NT2/D1 (cell line): ENCODE data around the gene TGFBR2.

Experiments
- DNase-seq: peaks from one replicate; pipeline ENCODE4 v3.0.0-alpha.2; 2011; ENCODE audit warnings: low read depth, low spot score
- H3K27me3 ChIP-seq: 2 replicates; pipeline ENCODE4 v1.6.0; 2011; ENCODE audit warnings: mild to moderate bottlenecking; ENCODE audit not compliant: insufficient read length, insufficient read depth
- H3K36me3 ChIP-seq: 2 replicates; pipeline ENCODE4 v1.6.1; 2011; ENCODE audit warnings: mild to moderate bottlenecking, low read length, mixed read lengths; ENCODE audit not compliant: insufficient read depth, insufficient read length
- H3K4me1 ChIP-seq: 2 replicates; pipeline ENCODE4 v1.5.1; 2011; ENCODE audit not compliant: insufficient read depth, insufficient read length
- H3K4me3 ChIP-seq: 2 replicates; pipeline ENCODE4 v1.5.1; 2011; ENCODE audit warnings: low read depth; ENCODE audit not compliant: insufficient read length
- H3K9ac ChIP-seq: 2 replicates; pipeline ENCODE4 v1.6.0; 2011; ENCODE audit warnings: low read depth; ENCODE audit not compliant: insufficient read length
- H3K9me3 ChIP-seq: 2 replicates; pipeline ENCODE4 v1.5.1; 2011; ENCODE audit warnings: mild to moderate bottlenecking, low read length; ENCODE audit not compliant: insufficient read depth
- SUZ12 ChIP-seq: IDR thresholded peaks from 2 replicates; pipeline ENCODE4 v1.6.1; 2011; ENCODE audit not compliant: insufficient read length, insufficient read depth; ENCODE audit errors: extremely low read depth
- YY1 ChIP-seq: IDR thresholded peaks from 2 replicates; pipeline ENCODE4 v1.6.1; 2011; ENCODE audit not compliant: insufficient read length, insufficient read depth
- ZNF274 ChIP-seq: IDR thresholded peaks from 2 replicates; pipeline ENCODE4 v1.6.1; 2011; ENCODE audit warnings: mild to moderate bottlenecking, low read depth, low read length

Gene TGFBR2

DNA sequence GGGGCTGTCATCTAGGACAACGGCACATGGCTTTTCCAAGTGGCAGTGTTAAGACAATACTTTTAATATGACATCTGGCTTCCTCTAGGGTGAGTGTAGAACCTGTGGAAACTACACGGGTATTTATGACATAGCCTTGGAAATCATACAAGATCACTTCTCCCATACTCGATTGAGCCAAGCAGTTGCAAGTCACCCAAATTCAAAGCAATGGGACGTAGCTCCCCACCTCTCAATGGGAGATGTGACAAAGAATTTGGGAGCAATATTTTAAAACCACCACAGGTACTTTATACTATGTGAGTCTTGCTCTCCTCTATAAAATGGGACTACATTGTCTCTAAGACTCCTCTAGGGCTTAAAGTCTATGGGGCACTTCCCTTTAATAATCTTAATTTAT, 93.5 kb downstream of the TGFBR2 start:
- no peaks in the 10 kb centered on the region for H3K27me3 ChIP-seq
- H3K4me1 ChIP-seq: peaks cover 7% of the 10 kb centered on the region
- no peak overlapping the region for H3K9ac ChIP-seq
- no peaks in the 10 kb centered on the region for H3K36me3 ChIP-seq
- H3K4me3 ChIP-seq: no peak overlapping the region
- no peak for TF ChIP-seq ZNF274
- no peak for TF ChIP-seq YY1
- TF ChIP-seq SUZ12: no peak
- peaks cover 40% of the 10 kb centered on the region for H3K9me3 ChIP-seq
- DNase-seq: no peak

DNA sequence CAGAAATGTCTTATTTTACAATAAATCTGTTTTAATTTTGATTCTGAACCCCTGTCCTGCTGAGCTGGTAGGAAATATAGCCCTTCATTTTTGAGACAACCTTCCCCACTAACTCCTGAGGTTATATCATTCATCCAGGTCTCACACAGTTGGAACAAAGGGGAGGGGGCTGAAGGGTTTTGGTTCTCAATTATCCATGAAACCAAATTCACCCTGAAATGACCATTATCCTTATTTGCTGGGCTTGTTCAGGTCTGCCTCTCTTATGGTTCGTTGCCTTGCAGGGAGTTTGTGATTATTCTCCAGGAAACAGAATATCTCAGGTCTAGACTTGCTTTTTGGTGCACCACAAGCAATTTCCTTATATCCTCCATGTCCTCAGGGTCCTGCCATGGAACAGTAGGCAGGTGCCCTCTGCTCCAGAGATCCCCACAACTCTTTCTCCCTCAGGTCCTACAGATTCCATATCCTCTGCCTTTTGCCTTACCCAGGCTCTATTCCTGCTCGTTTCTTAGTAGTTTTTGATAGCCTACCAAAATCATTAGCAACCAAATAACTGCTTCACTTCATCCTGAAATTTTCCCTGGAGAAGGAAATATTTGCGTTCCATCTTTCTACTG, 94.4 kb downstream of the TGFBR2 start:
- no peaks in the 10 kb centered on the region for H3K36me3 ChIP-seq
- no peak overlapping the region for H3K9ac ChIP-seq
- peaks cover 5% of the 10 kb centered on the region for H3K4me1 ChIP-seq
- TF ChIP-seq ZNF274 (no peak), SUZ12 (no peak), YY1 (no peak)
- DNase-seq: no peak
- no peak overlapping the region for H3K4me3 ChIP-seq
- H3K9me3 ChIP-seq: peaks cover 44% of the 10 kb centered on the region
- H3K27me3 ChIP-seq: no peaks in the 10 kb centered on the region

DNA sequence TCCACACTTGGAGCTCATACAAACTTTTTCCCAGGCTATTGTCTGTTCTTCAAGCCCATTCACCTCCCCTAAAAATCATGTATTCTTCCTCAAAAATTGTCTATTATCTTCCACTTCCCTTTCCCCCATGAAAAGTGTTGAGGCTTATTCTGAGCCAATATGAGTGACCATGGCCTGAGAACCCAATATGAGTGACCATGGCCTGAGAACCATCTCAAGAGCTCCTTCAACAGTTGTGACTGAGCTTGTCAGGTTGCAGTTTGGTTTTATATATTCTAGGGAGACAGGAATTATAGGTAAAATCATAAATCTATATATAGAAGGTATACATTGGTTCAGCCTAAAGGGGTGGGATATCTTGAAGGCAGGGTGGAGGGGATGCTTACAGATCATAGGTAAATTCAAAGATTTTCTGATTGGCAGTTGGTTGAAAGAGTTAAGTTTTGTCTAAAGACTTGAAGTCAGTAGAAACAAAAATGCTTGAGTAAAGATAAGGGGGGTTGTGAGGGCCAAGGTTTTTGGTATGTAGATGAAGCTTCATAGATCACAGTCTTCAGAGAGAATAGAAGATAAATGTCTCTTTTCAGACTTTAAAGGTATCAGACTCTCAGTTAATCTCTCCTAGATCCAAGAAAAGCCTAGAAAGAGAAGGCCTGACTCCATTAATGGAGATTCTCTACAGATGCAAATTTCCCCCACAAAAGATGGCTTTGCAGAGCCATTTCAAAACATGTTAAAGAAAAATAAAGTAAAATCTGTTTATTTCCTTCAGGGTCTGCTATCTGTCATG, 95.8 kb downstream of the TGFBR2 start:
- no peaks in the 10 kb centered on the region for H3K27me3 ChIP-seq
- H3K4me1 ChIP-seq: no peaks in the 10 kb centered on the region
- no peak overlapping the region for H3K4me3 ChIP-seq
- TF ChIP-seq SUZ12 (no peak), ZNF274 (no peak), YY1 (no peak)
- no peak for DNase-seq
- H3K9ac ChIP-seq: no peak overlapping the region
- peaks cover 53% of the 10 kb centered on the region for H3K9me3 ChIP-seq
- no peaks in the 10 kb centered on the region for H3K36me3 ChIP-seq

DNA sequence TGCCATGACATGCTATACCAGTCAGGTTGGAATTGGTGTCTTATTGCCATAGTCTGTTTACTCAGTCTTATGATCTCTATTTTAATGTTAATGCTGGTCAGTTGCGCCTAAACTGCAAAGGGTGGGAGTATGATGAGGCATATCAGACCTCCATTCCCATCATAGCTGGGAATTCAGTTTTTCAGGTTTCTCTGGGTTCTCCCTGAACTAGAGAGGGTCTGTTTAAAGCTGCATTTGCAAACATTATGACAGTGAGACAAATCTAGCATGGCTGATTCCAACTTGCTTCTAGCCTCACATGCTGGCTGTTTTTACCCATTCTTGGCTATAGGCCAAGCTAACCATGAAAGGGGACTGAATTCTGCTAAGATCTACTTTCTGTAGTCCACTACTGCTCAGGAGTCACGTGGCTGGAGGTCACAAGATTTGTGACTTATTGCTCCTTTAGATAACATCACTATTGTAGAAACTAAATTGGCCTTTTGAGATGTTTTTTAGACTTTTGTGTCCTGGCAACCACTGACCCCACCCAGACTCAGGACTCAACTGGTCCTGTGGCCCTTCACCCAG, 96.5 kb downstream of the TGFBR2 start:
- no peak for DNase-seq
- Histone ChIP-seq H3K4me1 (no peaks in the 10 kb centered on the region), H3K9me3 (peaks cover 54% of the 10 kb centered on the region), H3K27me3 (no peaks in the 10 kb centered on the region), H3K4me3 (no peak overlapping the region), H3K36me3 (no peaks in the 10 kb centered on the region), H3K9ac (no peak overlapping the region)
- TF ChIP-seq YY1: no peak
- no peak for TF ChIP-seq ZNF274
- TF ChIP-seq SUZ12: no peak

DNA sequence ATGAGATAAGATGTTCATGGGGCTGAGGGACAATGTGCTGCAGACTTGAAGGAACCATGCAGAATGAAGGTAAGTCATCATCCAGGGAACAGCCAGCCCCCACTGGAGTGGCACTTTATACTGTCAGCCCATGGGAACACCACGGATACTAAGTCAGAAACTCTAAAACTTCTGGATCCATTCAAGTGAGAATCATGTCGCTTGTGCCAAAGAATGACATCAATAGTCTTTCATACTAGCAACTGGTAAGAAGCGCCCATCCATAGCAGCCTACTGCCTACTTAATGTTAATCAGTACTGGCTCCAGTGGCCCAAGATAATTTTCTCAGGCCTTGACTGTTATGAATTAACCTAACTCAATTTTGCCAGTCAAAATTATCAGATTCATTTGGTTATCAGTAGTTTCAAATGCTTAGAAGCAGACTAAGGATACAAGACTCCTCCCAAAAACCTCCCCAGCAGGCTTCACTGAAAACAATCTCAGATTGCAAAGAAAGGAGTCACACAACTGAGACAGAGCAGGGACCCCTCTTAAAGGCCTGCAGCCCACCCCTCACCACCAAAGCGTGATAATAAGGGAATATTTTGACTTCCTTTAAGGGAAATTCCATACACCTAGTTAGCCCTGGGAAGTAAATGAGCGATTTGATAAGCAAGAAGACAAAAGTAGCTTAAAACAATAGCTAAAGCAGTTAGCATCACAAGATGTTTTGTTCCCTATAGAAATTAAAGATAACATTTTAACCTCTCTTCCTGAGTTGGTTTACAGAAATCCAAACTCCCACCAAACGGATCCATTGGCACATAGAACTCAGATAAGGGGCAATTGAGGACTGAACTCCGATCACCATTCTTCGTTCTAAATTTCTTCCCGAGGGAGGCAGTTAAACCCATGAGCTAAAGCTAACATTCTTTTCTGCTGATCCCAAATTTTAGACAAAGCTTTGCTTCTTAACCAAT, 98.8 kb downstream of the TGFBR2 start:
- Histone ChIP-seq H3K9me3 (peaks cover 54% of the 10 kb centered on the region), H3K27me3 (no peaks in the 10 kb centered on the region), H3K9ac (no peak overlapping the region), H3K4me3 (no peak overlapping the region), H3K36me3 (no peaks in the 10 kb centered on the region), H3K4me1 (no peaks in the 10 kb centered on the region)
- no peak for DNase-seq
- TF ChIP-seq SUZ12 (no peak), YY1 (no peak), ZNF274 (no peak)

DNA sequence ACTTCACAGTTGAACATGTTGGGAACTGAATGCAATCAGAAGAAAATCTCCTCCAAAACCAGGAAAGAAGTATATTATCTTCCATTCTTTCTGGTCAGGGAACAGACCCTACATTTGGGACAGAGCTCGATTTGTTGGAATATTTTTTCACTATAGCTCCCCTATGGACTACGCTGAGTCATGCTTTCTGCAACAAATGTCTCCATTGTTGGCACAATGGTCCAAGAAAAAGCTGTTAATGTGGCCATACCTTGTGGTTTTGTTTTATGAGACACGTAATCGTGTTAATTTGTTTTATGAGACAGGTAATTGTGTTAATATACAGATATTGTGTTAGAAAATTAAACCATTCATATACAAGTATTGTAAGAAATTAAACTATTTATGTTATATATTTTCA, 101.4 kb downstream of the TGFBR2 start:
- H3K27me3 ChIP-seq: no peaks in the 10 kb centered on the region
- H3K9me3 ChIP-seq: peaks cover 34% of the 10 kb centered on the region
- H3K4me1 ChIP-seq: no peaks in the 10 kb centered on the region
- no peak overlapping the region for H3K4me3 ChIP-seq
- H3K9ac ChIP-seq: no peak overlapping the region
- no peak for TF ChIP-seq ZNF274
- no peak for TF ChIP-seq YY1
- TF ChIP-seq SUZ12: no peak
- no peak for DNase-seq
- H3K36me3 ChIP-seq: no peaks in the 10 kb centered on the region
